ENCODE results near the gene PPP2CA.
A peak's percentile ranks its signal among the peaks of the same experiment; 100 is the strongest.
"Not testable (repeated sequence)": the region's sequence is repeated elsewhere in the genome, so short reads cannot be mapped to it uniquely, and the experiment has no call there.

Gene PPP2CA

GRCh38 chr5:134225780-134226440 is at the start of gene PPP2CA:
PPP2CA (minus strand) TSS chr5:134226073; CDS start chr5:134225861, 212 bp downstream.
- DNase-seq (ENCODE audit: low read depth in 2 of 2) = peak; percentile 98 to 100

GRCh38 chr5:134273642-134274395 is 47.9 kb upstream of the PPP2CA start:
- DNase-seq (ENCODE audit: low read depth in 2 of 2) = no peak

DNA sequence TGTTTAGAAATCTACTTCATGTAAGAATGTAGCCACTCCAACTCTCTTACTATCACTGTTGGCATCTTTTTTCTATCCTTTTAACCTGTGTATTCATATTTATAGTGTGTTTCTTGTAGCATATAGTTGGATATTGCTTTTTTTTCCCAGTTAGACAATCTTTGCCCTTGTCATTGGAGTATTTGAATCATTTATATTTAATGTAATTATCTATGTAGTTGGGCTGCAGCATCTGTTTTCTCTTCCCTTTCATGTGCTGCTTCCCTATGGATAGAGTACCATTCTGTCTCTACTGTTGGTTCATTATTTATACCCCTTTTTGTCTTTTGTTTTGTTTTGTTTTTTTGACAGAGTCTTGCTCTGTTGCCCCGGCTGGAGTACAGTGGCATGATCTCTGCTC is 45.2 kb upstream of the PPP2CA start:
- no peak for DNase-seq (ENCODE audit: low read depth in 2 of 2)

DNA sequence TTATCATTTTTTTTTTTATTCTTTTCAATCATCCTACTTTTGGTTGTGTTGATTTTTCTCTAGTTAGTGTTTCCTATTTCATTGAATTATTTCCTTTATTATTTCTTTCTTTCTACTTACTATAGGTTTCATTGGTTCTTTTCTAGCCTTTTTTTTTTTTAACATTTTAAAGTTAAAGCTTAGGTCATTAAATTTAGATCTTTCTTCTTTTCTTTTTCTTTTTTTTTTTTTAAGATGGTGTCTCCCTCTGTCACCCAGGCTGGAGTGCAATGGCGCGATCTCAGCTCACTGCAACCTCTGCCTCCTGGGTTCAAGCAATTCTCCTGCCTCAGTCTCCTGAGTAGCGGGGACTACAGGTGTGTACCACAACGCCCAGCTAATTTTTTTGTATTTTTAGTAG is 43.0 kb upstream of the PPP2CA start:
- DNase-seq (ENCODE audit: low read depth in 2 of 2) = no peak

DNA sequence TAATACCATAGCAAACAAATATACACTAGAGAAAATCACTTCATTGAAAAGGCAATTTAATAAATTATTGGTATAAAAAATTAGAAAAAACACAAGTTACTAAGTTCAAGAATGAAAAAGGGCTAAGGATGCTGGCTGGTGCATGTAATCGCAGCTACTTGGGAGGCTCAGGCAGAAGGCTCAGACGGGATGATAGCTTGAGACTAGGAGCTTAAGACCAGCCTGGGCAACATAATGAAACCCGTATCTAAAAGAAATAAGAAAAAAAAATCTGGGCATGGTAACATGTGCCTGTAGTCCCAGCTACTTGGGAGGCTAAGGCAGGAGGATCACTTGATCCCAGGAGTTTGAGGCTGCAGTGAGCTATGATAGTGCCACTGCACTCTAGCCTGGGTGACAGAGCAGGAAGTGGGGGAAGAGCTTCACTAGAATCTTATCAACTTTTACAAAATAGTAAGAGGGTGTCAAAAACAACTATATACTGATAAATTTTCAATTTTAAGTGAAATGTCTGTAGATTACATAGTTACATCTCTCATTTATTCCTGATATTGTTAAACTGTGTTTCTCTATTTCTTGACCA is 42.2 kb upstream of the PPP2CA start:
- no peak for DNase-seq (ENCODE audit: low read depth in 2 of 2)

- DNase-seq (ENCODE audit: low read depth in 2 of 2) = no peak
Measured at GRCh38 chr5:134267366-134268018, 41.6 kb upstream of the PPP2CA start.

DNA sequence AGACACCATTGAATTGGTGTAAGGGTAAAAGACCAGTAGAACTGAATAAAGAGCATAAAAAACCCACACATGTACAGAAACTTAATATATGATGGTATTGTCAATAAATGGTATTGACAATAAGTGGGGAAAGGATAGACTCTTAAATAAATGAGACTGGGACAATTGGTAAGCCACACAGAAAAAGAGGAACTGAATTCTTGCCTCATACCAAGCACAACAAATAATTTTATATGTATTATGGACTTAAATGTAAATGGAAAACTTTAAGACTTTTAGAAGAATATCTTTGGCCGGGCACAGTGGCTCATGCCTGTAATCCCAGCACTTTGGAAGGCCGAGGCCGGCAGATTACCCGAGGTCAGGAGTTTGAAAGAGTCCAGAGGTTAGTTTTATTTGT is 37.9 kb upstream of the PPP2CA start:
- no peak for DNase-seq (ENCODE audit: low read depth in 2 of 2)

DNA sequence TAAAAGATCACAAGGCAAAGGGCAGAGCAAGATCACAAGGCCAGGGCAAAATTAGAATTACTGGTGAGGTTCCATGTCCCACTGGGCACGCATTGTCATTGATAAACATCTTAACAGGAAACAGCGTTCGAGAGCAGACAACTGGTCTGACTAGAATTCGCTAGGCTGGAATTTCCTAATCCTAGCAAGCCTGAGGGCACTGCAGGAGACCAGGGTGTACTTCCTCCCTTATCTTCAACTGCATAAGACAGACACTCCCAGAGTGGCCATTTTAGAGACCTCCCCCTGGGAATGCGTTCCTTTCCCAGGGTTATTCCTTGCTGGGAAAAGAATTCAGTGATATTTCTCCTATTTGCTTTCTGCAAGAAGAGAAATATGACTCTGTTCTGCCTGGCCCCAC is 36.8 kb upstream of the PPP2CA start:
- not testable (repeated sequence) for DNase-seq (ENCODE audit: low read depth in 2 of 2)

GRCh38 chr5:134258896-134259295 is 33.0 kb upstream of the PPP2CA start:
- DNase-seq (ENCODE audit: low read depth in 2 of 2) = no peak

GRCh38 chr5:134257176-134257575 is 31.3 kb upstream of the PPP2CA start:
- no peak for DNase-seq (ENCODE audit: low read depth in 2 of 2)

DNA sequence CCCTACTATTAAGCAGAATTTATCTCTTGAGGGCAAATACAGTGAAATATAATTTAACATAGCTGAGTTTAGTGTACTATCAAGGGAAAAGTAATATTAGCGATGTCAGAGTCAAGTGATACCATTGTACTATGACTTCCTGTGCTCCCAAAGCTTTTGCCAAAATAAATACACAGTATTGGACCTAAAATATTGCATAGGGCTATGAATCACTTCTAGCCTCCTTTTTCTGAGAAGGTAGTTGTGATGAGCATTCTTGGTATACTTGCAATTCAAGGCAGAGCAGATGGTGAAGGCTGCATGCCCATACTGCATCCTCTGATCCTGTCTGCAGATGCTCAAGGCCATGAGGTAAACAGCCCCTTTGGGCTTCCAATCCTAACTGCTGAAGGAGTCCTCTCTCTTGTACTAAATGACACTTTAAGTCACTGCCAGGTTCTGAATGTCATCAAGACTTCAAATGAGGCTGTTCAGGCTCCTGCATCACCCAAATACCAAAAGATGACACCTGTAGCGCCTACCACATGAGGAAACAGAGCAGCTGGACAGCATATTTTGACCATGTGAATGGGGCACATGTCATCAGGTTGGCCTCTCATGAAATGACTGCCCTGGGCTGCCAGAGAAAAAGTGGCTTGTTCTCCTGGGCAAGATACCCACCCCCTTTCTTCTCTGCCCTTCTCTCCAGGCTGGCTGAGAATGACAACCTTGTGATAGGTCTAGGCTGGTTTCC is 29.7 kb upstream of the PPP2CA start:
- DNase-seq (ENCODE audit: low read depth in 2 of 2) = no peak

- DNase-seq (ENCODE audit: low read depth in 2 of 2) = not testable (repeated sequence)
Measured at GRCh38 chr5:134253368-134254153, 27.7 kb upstream of the PPP2CA start.

DNA sequence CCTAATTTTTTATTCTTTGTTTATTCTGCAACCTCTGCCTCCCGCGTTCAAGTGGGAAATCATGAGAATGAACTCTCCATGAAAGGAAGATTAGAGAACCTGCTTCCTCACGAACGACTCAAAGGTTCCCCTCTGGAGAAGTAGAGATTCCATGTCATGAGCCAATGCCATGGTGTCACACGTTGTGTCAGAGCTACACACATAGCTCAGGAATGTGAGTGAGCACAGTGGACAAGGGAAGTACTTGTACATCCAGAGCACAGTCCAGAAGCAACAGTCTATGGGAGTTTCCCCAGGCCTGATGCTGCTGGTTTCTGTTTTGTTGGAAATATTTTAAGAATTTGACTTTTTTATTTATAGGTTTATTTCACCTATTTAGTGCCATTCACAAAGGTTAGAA is 26.8 kb upstream of the PPP2CA start:
- DNase-seq (ENCODE audit: low read depth in 2 of 2) = no peak

DNA sequence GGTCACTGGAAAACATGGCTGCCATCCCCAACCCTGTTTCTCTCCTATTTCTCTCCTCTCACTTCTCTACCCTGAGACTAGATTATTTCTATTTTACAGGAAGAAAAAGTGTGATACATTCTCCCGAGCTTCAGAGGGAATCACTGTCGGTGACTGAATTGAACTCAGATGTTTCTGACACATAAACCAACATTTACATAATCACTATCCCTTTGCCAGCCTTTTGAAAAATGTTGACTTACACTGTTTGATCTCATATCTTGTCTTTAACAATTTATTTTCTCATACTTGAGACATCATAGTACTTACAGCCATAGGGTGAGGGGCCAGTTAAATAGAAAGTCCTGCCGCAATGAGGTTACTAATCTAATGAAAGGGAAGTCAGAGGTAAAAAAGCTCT is 25.1 kb upstream of the PPP2CA start:
- no peak for DNase-seq (ENCODE audit: low read depth in 2 of 2)

GRCh38 chr5:134249469-134250379 is 23.9 kb upstream of the PPP2CA start:
- DNase-seq (ENCODE audit: low read depth in 2 of 2) = no peak

DNA sequence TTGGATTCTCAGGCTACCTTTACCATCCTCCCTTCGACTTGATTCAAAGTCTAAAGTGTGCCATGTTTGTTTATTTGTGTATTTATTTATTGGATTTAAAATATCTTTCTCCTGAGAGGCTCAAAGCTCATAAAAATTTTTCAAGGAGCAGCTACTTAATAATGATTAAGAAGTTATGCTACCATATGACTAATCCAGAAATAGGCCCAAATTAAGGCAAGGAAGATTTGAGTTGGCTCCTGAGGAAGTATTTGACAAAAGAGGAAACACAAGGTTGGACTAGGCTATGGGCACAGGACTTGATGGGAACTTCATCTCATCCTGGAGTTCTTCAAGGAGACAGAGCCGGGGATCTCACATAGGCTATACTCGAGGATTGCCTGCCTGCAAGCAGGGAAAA is 22.4 kb upstream of the PPP2CA start:
- DNase-seq (ENCODE audit: low read depth in 2 of 2) = no peak

- DNase-seq (ENCODE audit: low read depth in 2 of 2) = no peak
Measured at GRCh38 chr5:134247428-134248224, 21.8 kb upstream of the PPP2CA start.

GRCh38 chr5:134246771-134247427 is 21.0 kb upstream of the PPP2CA start:
- DNase-seq (ENCODE audit: low read depth in 2 of 2) = no peak

DNA sequence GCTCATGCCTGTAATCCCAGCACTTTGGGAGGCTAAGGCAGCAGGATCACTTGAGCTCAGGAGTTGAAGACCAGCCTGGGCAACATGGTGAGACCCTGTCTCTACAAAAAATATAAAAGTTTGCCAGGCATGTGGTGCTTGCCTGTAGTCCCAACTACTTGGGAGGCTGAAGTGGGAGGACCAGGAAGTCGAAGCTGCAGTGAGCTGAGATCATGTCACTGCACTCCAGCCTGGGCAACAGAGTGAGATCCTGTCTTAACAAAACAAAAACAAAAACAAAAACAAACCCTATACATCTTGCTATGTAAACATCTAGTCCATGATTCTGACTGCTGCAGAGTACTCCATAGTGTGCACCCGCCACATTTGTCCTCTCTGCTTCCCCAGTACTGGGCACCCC is 19.8 kb upstream of the PPP2CA start:
- DNase-seq (ENCODE audit: low read depth in 2 of 2) = no peak

Measured in stimulated activated CD4-positive, alpha-beta T cell treated with anti-CD3 and anti-CD28 coated beads, Interleukin-1b, Interleukin-23, amount 100 ng/mL, for 4 hours (primary cell).